ENCODE results near the gene SLC1A4.

SLC1A4 gene

GRCh38 chr2:65053199-65053598 lies 64.0 kb downstream of the SLC1A4 start:
- DNase-seq (ENCODE audit: low read depth in 1 of 2, low spot score in 1 of 2): peak in 1 of 2 experiments; percentile 83
- no peak overlapping the region for H3K4me3 ChIP-seq (replicated peaks; ENCODE audit: insufficient read depth, low read length)
- H3K27ac ChIP-seq (replicated peaks): no peak overlapping the region
- TF ChIP-seq SPI1 (IDR thresholded peaks at IDR 0.05; ENCODE audit: borderline replicate concordance, low read depth) (peak; percentile 85), REST (IDR thresholded peaks at IDR 0.05; ENCODE audit: insufficient replicate concordance, low read depth) (no peak)
- no peaks in the 10 kb centered on the region for H3K27me3 ChIP-seq (ENCODE audit: insufficient read depth, poor library complexity, severe bottlenecking)

- Histone ChIP-seq H3K27me3 (ENCODE audit: insufficient read depth, poor library complexity, severe bottlenecking) (no peaks in the 10 kb centered on the region), H3K27ac (replicated peaks) (no peak overlapping the region), H3K4me3 (replicated peaks; ENCODE audit: insufficient read depth, low read length) (peak overlapping the region; percentile 48)
- TF ChIP-seq SPI1 (IDR thresholded peaks at IDR 0.05; ENCODE audit: borderline replicate concordance, low read depth) (no peak), GABPA (IDR thresholded peaks at IDR 0.05; ENCODE audit: low read depth) (no peak), CTCF (IDR thresholded peaks at IDR 0.05; ENCODE audit: insufficient read depth, low read length) (no peak), POLR2AphosphoS5 (IDR thresholded peaks at IDR 0.05; ENCODE audit: low read depth) (no peak), REST (IDR thresholded peaks at IDR 0.05; ENCODE audit: insufficient replicate concordance, low read depth) (no peak)
- DNase-seq (ENCODE audit: low read depth in 1 of 2, low spot score in 1 of 2): no peak
Measured at GRCh38 chr2:65054749-65055421, 65.7 kb downstream of the SLC1A4 start.

GRCh38 chr2:65055422-65056214 lies 66.4 kb downstream of the SLC1A4 start:
- Histone ChIP-seq H3K27ac (replicated peaks) (peak overlapping the region; percentile 65), H3K4me3 (replicated peaks; ENCODE audit: insufficient read depth, low read length) (peak overlapping the region; percentile 48), H3K27me3 (ENCODE audit: insufficient read depth, poor library complexity, severe bottlenecking) (no peaks in the 10 kb centered on the region)
- TF ChIP-seq GABPA (IDR thresholded peaks at IDR 0.05; ENCODE audit: low read depth) (no peak), POLR2AphosphoS5 (IDR thresholded peaks at IDR 0.05; ENCODE audit: low read depth) (no peak), SPI1 (IDR thresholded peaks at IDR 0.05; ENCODE audit: borderline replicate concordance, low read depth) (no peak), CTCF (IDR thresholded peaks at IDR 0.05; ENCODE audit: insufficient read depth, low read length) (no peak), REST (IDR thresholded peaks at IDR 0.05; ENCODE audit: insufficient replicate concordance, low read depth) (no peak)
- DNase-seq (ENCODE audit: low read depth in 1 of 2, low spot score in 1 of 2): peak in 1 of 2 experiments; percentile 65
